ENCODE results near the gene APBA2. TPM values are rescaled to one million over a fixed set of nuclear protein-coding genes. Genes with fewer than 3 reads are reported as not detected.

Gene APBA2
- total RNA-seq, 1 experiment from 2014 or later, result 13.2 TPM

DNA sequence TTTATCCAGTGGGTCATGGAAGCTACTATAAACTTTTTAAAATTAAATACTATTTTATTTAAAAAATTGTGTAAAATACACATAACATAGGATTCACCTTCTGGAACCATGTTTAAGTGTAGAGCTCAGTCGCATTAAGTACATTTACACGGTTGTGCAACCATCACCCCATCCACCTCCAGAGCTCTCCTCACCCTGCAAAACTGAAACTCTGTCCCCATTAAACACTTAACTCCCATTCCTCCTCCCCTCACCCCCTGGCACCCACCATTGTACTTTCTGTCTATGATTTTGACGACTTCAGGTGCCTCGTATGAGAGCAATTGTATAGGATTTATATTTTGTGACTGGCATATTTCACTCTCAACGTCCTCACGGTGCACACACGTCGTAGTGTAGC, 70.7 kb downstream of the APBA2 start:
- DNase-seq (ENCODE audit: low spot score), result no peak

GRCh38 chr15:28957606-28958498, 72.1 kb downstream of the APBA2 start:
- DNase-seq (ENCODE audit: low spot score), result no peak

DNA sequence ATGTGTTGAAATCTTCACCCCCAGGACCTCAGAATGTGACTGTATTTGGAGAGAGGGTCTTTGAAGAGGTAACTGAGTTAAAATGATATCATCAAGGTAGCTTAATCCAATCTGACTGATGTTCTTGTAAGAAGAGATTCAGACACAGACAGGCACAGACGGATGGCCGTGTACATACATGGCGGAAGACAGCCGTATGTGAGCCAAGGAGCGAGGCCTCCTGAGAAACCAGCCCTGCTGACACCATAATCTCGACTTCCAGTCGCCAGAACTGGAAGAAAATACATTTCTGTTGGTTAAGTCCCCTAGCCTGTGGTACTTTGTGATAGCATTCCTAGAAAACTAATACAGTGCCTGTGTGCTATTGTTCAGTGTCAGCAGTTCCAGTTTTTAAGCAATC, 73.6 kb downstream of the APBA2 start:
- no peak for DNase-seq (ENCODE audit: low spot score)

DNA sequence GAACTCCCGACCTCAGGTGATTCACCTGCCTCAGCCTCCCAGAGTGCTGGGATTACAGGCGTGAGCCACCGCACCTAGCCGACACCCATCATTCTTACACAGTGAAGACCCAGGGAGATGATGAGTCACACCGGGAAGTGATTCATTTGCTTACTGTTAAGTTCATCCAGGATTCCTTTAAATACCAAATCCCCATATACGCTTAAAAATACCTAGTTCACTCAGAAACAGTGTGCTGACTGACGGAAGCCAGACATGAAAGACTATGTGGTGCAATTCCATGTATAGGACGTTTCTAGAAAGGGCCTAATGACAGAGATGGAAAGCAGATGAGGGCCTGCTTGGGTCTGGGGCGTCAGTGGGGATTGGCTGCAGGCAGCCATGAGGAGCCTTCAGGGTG, 75.2 kb downstream of the APBA2 start:
- DNase-seq (ENCODE audit: low spot score), result peak; percentile 72

GRCh38 chr15:28961391-28961790, 75.6 kb downstream of the APBA2 start:
- no peak for DNase-seq (ENCODE audit: low spot score)

DNA sequence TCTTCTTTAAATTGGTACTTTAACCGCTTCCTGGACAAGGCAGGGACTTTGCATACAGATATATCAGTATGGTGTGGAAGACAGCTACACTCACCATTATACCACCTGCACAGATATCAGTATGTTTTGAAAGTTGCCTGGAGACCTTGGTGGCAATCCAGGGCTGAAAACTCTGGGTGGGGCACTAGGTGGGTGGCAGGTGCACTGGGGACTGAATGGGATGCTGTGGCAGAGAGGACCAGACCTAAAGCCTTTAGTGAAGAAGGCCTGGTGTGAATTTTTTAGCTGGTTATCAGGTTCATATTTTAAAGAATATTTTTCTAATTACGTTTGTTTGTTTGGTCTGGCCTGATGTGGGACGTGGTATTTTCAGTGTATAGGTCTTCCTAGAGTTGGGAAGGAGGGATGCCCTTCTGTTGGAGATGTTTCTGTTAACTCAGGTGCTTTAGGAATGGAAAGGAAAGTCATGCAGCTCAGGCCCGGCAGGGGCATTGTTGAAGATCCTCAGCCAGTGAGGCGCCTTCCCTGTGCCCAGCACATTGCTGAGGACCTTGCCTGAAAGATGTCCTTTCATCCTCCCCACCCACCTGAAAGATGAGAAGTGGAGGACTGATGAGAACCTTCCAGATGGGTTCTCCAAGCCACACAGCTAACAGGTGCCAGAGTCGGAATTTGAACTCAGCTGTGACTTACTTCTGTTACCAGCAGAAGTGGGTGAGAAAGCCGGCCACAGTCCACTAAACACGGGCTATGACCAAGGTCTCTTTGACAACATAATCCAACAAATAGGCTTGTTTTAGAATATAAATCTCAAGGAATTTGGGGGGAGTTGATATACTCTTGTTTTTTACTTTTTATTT, 77.3 kb downstream of the APBA2 start:
- DNase-seq (ENCODE audit: low spot score), result no peak

GRCh38 chr15:28963711-28964081, 77.9 kb downstream of the APBA2 start:
- DNase-seq (ENCODE audit: low spot score), result no peak

- no peak for DNase-seq (ENCODE audit: low spot score)
Observed at GRCh38 chr15:28964098-28964497, 78.3 kb downstream of the APBA2 start.

DNA sequence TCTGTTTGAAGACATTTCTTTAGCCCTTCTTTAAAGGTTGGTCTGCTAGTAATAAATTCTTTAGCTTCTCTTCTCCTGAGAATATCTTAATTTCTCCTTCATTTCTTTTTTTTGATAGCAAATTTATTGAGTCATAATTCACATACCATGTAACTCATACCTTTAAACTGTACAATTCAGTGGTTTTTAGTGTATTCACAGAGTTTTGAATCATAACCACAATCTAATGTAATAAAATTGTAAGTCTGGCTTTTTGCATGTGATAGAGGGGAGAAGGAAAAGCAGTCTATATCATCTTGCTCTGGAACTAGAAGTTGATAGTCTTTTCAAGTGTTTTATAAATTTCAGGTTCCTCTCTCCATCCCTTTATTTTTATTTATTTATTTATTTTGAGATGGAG, 81.3 kb downstream of the APBA2 start:
- DNase-seq (ENCODE audit: low spot score), result no peak

DNA sequence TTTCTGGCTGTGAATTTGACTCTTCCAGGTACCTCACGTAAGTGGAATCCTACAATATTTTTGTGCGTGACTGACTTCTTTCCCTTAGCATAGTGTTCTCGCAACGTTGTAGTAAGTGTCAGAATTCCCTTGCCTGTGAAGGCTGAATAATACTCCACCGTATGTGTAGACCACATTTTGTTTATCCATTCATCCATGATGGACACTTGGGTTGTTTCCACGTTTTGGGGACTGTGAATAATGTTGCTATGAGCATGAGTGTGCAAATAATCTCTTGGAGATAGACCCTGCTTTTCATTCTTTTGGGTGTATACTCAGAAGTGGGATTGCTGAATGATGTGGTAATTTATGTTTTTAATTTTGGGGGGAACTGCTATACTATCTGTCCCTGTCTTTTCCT, 82.2 kb downstream of the APBA2 start:
- no peak for DNase-seq (ENCODE audit: low spot score)

DNA sequence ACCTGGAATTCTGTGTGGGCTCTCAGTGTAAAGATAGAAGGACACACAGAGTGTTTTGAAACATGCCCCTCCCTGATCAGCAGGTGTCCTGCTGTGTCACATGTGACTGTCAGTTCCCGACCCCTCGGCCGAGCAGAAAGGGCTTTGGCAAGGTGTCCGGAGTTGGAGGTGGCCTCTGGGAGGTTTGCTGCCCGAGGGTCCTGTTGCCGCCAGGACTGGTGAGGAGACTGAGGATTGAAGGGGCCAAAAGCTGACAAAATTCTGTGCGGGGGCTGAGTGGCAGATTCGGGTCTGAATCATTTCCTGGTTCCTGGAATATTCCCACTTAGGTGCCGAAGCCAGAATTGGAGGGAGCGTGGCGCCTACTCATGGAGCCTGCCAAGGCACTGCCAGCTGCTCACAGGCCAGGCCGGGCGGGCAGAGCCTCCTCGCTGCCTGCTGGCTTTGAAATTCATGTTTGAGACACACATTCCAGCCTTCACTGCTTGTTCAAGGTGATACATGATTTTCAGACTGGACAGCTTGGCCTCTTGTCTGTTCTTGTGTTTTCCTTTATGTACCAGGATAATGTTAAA, 83.8 kb downstream of the APBA2 start:
- DNase-seq (ENCODE audit: low spot score), result no peak

- DNase-seq (ENCODE audit: low spot score), result no peak
Observed at GRCh38 chr15:28974142-28974541, 88.4 kb downstream of the APBA2 start.

- peak; percentile 38 for DNase-seq (ENCODE audit: low spot score)
Observed at GRCh38 chr15:28975766-28976179, 90.0 kb downstream of the APBA2 start.

DNA sequence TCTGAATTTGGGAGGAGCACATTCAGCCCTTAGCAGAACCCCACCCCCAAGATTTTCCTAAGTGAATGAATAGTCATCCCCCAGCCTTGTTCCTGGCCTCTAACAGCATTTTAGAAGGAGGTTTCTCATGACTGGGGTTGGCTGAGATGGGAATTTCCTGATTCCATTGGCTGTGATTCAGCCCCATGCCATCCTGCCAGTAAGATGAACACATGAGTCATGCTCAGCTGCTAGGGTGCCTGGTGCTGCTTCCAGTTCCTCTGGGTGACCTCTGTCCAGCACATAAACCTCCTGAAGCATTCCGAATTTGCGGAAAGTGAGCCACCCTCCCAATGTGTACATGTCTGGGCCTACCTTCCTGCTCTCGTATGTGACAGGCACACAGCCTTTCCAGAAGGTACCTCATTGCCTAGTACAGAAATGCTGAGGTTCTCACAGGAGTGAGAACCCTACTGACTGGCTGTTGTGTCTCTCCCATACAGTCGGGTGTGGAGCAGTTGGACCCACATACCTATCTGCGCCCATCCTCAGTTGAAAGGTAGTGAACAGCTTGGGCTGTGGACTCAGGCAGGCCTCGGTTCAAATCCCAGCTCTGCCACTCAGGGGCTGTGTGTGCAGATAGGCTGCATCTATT, 91.7 kb downstream of the APBA2 start:
- DNase-seq (ENCODE audit: low spot score), result peak; percentile 92

DNA sequence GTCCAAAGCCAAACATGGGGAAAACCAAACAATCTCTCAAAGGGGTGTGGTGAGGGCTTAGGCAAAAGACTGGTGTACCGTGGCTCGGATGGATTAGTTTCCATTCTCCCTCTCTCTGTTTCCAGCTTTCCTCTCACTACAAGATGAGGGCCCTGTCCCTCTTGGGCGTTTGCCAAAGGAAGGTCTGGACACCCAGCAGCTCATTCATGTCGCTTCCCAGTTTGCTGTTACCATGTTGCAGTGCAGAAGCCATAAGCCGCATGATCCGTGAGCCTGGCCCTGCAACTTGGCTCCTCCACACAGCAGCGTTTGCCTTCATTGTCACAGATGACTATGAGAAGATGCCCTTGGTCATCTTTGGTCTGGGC, 92.2 kb downstream of the APBA2 start:
- DNase-seq (ENCODE audit: low spot score), result no peak

- DNase-seq (ENCODE audit: low spot score), result no peak
Observed at GRCh38 chr15:28978661-28979060, 92.9 kb downstream of the APBA2 start.

DNA sequence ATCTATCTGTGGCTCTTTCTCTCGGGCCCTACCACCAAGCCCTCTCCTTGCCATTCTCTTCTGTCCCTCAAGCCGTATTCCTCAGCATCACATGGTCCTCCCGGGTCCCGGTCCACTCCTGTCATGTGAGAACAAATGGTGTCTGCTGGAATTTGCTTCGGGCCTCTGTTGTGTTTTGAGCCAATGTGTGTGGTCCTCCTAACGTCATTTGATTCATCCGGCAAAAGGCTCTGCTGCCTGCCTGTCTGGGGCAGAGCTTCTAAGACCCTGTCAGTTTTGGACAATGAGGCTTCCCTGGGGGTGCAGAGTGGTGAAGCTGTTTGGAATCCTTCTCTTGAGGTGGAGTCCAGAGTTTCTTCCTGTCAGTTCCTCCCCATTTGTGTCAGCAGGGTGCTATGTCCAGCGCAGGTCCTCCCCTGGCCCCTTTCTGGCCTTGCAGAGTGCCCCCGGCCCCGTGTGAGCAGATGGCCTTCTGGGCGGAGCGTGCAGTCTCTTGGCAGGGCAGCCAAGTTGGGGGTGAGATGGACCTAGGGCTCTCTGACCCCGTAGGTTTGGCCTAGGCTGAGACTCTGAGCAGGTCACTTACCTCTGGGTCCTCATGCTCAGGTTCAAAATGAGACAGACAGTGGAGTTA, 93.6 kb downstream of the APBA2 start:
- DNase-seq (ENCODE audit: low spot score), result no peak

DNA sequence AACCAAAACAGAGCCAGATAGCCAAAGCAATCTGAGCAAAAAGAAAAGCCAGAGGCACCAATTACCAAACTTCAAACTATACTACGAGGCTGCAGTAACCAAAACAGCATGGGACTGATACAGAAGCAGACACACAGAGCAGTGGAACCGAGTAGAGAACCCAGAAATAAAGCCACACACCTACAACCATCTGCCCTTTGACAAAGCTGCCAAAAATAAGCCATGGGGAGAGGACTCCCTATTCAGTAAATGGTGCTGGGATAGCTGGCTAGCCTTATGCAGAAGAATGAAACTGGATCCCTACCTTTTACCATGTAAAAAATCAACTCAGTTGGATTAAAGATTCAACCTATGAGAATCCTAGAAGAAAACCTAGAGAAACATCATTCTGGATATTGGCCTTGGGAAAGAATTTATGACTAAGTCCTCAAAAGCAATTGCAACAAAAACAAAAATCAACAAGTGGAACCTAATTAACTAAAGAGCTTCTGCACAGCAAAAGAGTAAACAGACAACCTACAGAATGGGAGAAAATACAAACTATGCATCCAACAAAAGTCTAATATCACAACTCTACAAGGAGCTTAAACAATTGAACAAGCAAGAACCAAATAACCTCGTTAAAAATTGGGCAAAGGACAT, 95.1 kb downstream of the APBA2 start:
- no peak for DNase-seq (ENCODE audit: low spot score)

DNA sequence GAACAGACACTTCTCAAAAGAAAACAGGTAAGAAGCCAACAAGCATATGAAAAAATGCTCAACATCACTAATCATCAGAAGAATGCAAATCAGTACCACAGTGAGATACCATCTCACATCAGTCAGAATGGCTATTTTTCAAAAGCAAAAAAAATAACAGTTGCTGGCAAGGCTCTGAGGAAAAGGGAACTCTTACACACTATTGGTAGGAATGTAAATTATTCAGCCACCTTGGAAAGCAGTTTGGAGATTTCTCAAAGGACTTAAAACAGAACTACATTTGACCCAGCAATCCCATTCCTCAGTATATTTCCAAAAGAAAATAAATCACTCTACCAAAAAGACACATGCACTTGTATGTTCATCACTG, 95.6 kb downstream of the APBA2 start:
- DNase-seq (ENCODE audit: low spot score), result no peak

- no peak for DNase-seq (ENCODE audit: low spot score)
Observed at GRCh38 chr15:28981921-28982320, 96.1 kb downstream of the APBA2 start.

- no peak for DNase-seq (ENCODE audit: low spot score)
Observed at GRCh38 chr15:28982886-28983285, 97.1 kb downstream of the APBA2 start.

Measured in H4 (cell line).